GM21381 (cell line): ENCODE data around the gene ZNF330.
"Not testable (repeated sequence)": the region's sequence is repeated elsewhere in the genome, so short reads cannot be mapped to it uniquely, and the experiment has no call there.

ENCODE experiments used
- ATAC-seq: cut with Tn5 transposase; IDR thresholded peaks from one replicate; pipeline ENCODE4 v1.9.1; 2021; ENCODE audit warnings: mild to moderate bottlenecking, moderate library complexity; ENCODE audit not compliant: unreplicated experiment

Gene ZNF330

GRCh38 chr4:141220691-141221659 is at the start of gene ZNF330:
TSS of gene ZNF330 (plus strand) at chr4:141220895. CDS start at chr4:141222372, 1,477 bp downstream.
- peak; percentile 93 for ATAC-seq

- no peak for ATAC-seq
These were observed 46.2 kb upstream of the ZNF330 start for GRCh38 chr4:141174457-141174856.

GRCh38 chr4:141177171-141177570 is 43.5 kb upstream of the ZNF330 start:
- ATAC-seq = no peak

- ATAC-seq = no peak
These were observed 41.0 kb upstream of the ZNF330 start for GRCh38 chr4:141179474-141180373.

- ATAC-seq = no peak
These were observed 39.5 kb upstream of the ZNF330 start for GRCh38 chr4:141180991-141181761.

GRCh38 chr4:141183491-141183890 is 37.2 kb upstream of the ZNF330 start:
- ATAC-seq = not testable (repeated sequence)

- no peak for ATAC-seq
These were observed 28.1 kb upstream of the ZNF330 start for GRCh38 chr4:141192564-141192963.

GRCh38 chr4:141193516-141194034 is 27.1 kb upstream of the ZNF330 start:
- no peak for ATAC-seq

- no peak for ATAC-seq
These were observed 25.5 kb upstream of the ZNF330 start for GRCh38 chr4:141195095-141195707.

- ATAC-seq = no peak
These were observed 24.3 kb upstream of the ZNF330 start for GRCh38 chr4:141196227-141196933.

GRCh38 chr4:141207961-141208360 is 12.7 kb upstream of the ZNF330 start:
- ATAC-seq = no peak

GRCh38 chr4:141210168-141210567 is 10.5 kb upstream of the ZNF330 start:
- no peak for ATAC-seq

GRCh38 chr4:141213550-141213991 is 7.1 kb upstream of the ZNF330 start:
- no peak for ATAC-seq

- no peak for ATAC-seq
These were observed 5.7 kb upstream of the ZNF330 start for GRCh38 chr4:141215030-141215429.

- ATAC-seq = no peak
These were observed 4.5 kb upstream of the ZNF330 start for GRCh38 chr4:141216002-141216761.

GRCh38 chr4:141220271-141220670 is 424 bp upstream of the ZNF330 start:
- ATAC-seq = peak; percentile 5

GRCh38 chr4:141223418-141223817 is 2.7 kb downstream of the ZNF330 start:
- no peak for ATAC-seq

- ATAC-seq = not testable (repeated sequence)
These were observed 6.6 kb downstream of the ZNF330 start for GRCh38 chr4:141227280-141227679.
